ENCODE results near the gene KLK2.

DNA sequence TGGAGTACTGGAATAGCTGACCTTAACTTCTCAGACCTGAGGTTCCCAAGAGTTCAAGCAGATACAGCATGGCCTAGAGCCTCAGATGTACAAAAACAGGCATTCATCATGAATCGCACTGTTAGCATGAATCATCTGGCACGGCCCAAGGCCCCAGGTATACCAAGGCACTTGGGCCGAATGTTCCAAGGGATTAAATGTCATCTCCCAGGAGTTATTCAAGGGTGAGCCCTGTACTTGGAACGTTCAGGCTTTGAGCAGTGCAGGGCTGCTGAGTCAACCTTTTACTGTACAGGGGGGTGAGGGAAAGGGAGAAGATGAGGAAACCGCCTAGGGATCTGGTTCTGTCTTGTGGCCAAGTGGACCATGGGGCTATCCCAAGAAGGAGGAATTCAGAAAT is 12.2 kb upstream of the KLK2 start:
- TF ChIP-seq GATA3 (IDR thresholded peaks at IDR 0.05; ENCODE audit: low read depth, low read length) (no peak), GATA2 (IDR thresholded peaks at IDR 0.05; ENCODE audit: low read depth, low read length) (no peak)
